ENCODE measurements around the gene NAIF1. TPM values are rescaled to one million over a fixed set of nuclear protein-coding genes. Genes with fewer than 3 reads are reported as not detected.

NAIF1 gene
- 6.7 and 10.3 TPM in 2 replicates for total RNA-seq (ENCODE audit: low replicate concordance)
- long read RNA-seq, partial matches to known transcripts, result 0 of 1 reads
- long read RNA-seq, other reads (novel, unspliced or antisense), result 1 of 1 reads

- H3K4me1 Mint-ChIP-seq (ENCODE audit: unreplicated experiment), result peaks cover 28% of the 10 kb centered on the region
- H3K36me3 Mint-ChIP-seq, result peaks cover 8% of the 10 kb centered on the region
- H3K27ac Mint-ChIP-seq, result no peak within 1 kb of the TSS
- peak; percentile 35 for TF ChIP-seq CTCF (conservative IDR thresholded peaks at IDR 0.05)
- H3K27me3 Mint-ChIP-seq, result no peaks in the 10 kb centered on the region
- peak; percentile 96 for DNase-seq (ENCODE audit: extremely low spot score, unreplicated experiment)
- H3K9me3 Mint-ChIP-seq, result no peaks in the 10 kb centered on the region
- peak within 1 kb of the TSS; percentile 92 for H3K4me3 Mint-ChIP-seq
Observed at GRCh38 chr9:128066713-128067644, at the start of gene NAIF1. TSS of gene NAIF1 (minus strand) at chr9:128067320. CDS start at chr9:128067101, 219 bp downstream.

- TF ChIP-seq CTCF (conservative IDR thresholded peaks at IDR 0.05), result no peak
- no peak for DNase-seq (ENCODE audit: extremely low spot score, unreplicated experiment)
- peaks cover 8% of the 10 kb centered on the region for H3K36me3 Mint-ChIP-seq
- no peak overlapping the region for H3K4me3 Mint-ChIP-seq
- H3K27me3 Mint-ChIP-seq, result no peaks in the 10 kb centered on the region
- H3K4me1 Mint-ChIP-seq (ENCODE audit: unreplicated experiment), result peaks cover 6% of the 10 kb centered on the region
- no peak overlapping the region for H3K27ac Mint-ChIP-seq
- H3K9me3 Mint-ChIP-seq, result no peaks in the 10 kb centered on the region
Observed at GRCh38 chr9:128116104-128117083, 49.3 kb upstream of the NAIF1 start.

- DNase-seq (ENCODE audit: extremely low spot score, unreplicated experiment), result no peak
- Mint-ChIP-seq H3K36me3 (peaks cover 8% of the 10 kb centered on the region), H3K4me1 (ENCODE audit: unreplicated experiment) (peaks cover 6% of the 10 kb centered on the region), H3K9me3 (no peaks in the 10 kb centered on the region), H3K27ac (peak overlapping the region; percentile 92), H3K4me3 (no peak overlapping the region), H3K27me3 (no peaks in the 10 kb centered on the region)
- TF ChIP-seq CTCF (conservative IDR thresholded peaks at IDR 0.05), result no peak
Observed at GRCh38 chr9:128115187-128116103, 48.3 kb upstream of the NAIF1 start.

- Mint-ChIP-seq H3K36me3 (peaks cover 12% of the 10 kb centered on the region), H3K9me3 (no peaks in the 10 kb centered on the region), H3K4me3 (no peak overlapping the region), H3K4me1 (ENCODE audit: unreplicated experiment) (peaks cover 10% of the 10 kb centered on the region), H3K27ac (peak overlapping the region; percentile 92), H3K27me3 (no peaks in the 10 kb centered on the region)
- no peak for TF ChIP-seq CTCF (conservative IDR thresholded peaks at IDR 0.05)
- DNase-seq (ENCODE audit: extremely low spot score, unreplicated experiment), result no peak
Observed at GRCh38 chr9:128114326-128115186, 47.4 kb upstream of the NAIF1 start.
